Adrenal gland (tissue), 12 donors: Measurements from ENCODE around the gene SEMA6A. TPM values are rescaled to one million over a fixed set of nuclear protein-coding genes. Genes with fewer than 3 reads are reported as not detected.

Source experiments
- DNase-seq, 7 donors: peaks; one replicate each; pipeline ENCODE4 v3.0.0-alpha.2; 2019 to 2020
- H3K27ac ChIP-seq, 5 donors: fragments of 200-600 bp; sonication (generic) in 4 of 5; 1 replicate in 3 of 5; 2 replicates in 2 of 5; pipeline versions ENCODE4 v1.5.1 to v1.8.0; 2016 to 2020; ENCODE audit warnings: mild to moderate bottlenecking in 1 of 5
- H3K27me3 ChIP-seq: fragments of 200-600 bp; 2 replicates; pipeline ENCODE4 v1.8.0; 2021
- H3K36me3 ChIP-seq, 2 donors: fragments of 200-600 bp; replicated peaks in 1 of 2; 1 replicate in 1 of 2; 2 replicates in 1 of 2; pipeline versions ENCODE4 v1.5.1 to v1.8.0; 2018 to 2022
- H3K4me1 ChIP-seq, 2 donors: fragments of 200-600 bp; replicated peaks in 1 of 2; 1 replicate in 1 of 2; 2 replicates in 1 of 2; pipeline versions ENCODE4 v1.5.1 to v1.8.0; 2018 to 2021
- H3K4me3 ChIP-seq, 4 donors: fragments of 200-600 bp; sonication (generic) in 3 of 4; one replicate each; pipeline ENCODE4 v1.5.1; 2016 to 2018
- H3K9me3 ChIP-seq, 3 donors: fragments of 200-600 bp; sonication (generic) in 1 of 3; replicated peaks in 1 of 3; 1 replicate in 2 of 3; 2 replicates in 1 of 3; pipeline versions ENCODE4 v1.5.1 to v1.8.0; 2016 to 2021
- POLR2A ChIP-seq, 2 donors: fragments of 450-650 bp; IDR thresholded peaks; one replicate each; pipeline ENCODE4 v1.6.1; 2017; ENCODE audit warnings: antibody characterized with exemption in 2 of 2, mild to moderate bottlenecking in 2 of 2, moderate library complexity in 1 of 2
- WGBS, 4 donors: extraction: QIAGEN DNeasy Blood & Tissue Kit in 2 of 4; methylation state at CpG; one replicate each; pipeline versions ENCODE4 v1.1.5 to v1.1.7; 2013 to 2017; 5-methylcytosine and 5-hydroxymethylcytosine counted together
- intact Hi-C, 2 donors: fragments of 100-400 bp; cut with DNase I; formaldehyde crosslinking; loops; one replicate each; pipeline versions ENCODE4 v1.14.1 to v1.15.0; 2022 to 2023
- polyA plus RNA-seq, 3 donors: library from polyadenylated mRNA; stranded (reverse); fragments of 200-250 nt in 2 of 3; fragments of 350-450 nt in 1 of 3; fragmentation: Illumina TruSeq in 1 of 3; extraction: RNeasy Lipid Tissue Mini Kit (QIAGEN cat#74804) in 1 of 3; gene quantifications; one replicate each; pipeline ENCODE4 v1.2.3, GENCODE V29; 2013 to 2014
- total RNA-seq, 9 donors: library from RNA; depleted of rRNA in 4 of 9; stranded (reverse); fragments of >200 nt in 4 of 9; fragments of 120-200 nt in 1 of 9; fragmentation: NEBNext Ultra II Directional in 1 of 9; extraction: Animal tissue kit (Norgen Biotek cat#: 25700) in 1 of 9; gene quantifications; one replicate each; pipeline versions ENCODE4 v1.1.0 to v1.2.4, GENCODE V29; 2013 to 2023
- TF ChIP-seq, protein P1 (sequence below), 6 experiments: fragments of 450-650 bp in 4 of 6; fragments of 200-600 bp in 2 of 6; sonication (generic) in 1 of 6; IDR thresholded peaks; 1 replicate in 5 of 6; 2 replicates in 1 of 6; pipeline versions ENCODE4 v1.5.1 to v1.8.0; 2016 to 2021; ENCODE audit warnings: antibody characterized with exemption in 6 of 6, mild to moderate bottlenecking in 2 of 6, moderate library complexity in 1 of 6
- donor health status: healthy with polysubstance abuse.
- donor health status: Bipolar disorder and iron deficiency.
- donor health status: DM: yes; HTN: yes; CAD: no.
- donor health status: DM: no; HTN: no; CAD: no.
- donor health status: DM: no; HTN: no; CAD: no.
- donor health status: DM: yes; HTN: yes; CAD: no.

Gene SEMA6A
- total and polyA plus RNA-seq, 12 donors: 55.1 to 182 (median 124) TPM

- TF ChIP-seq, protein P1, sequence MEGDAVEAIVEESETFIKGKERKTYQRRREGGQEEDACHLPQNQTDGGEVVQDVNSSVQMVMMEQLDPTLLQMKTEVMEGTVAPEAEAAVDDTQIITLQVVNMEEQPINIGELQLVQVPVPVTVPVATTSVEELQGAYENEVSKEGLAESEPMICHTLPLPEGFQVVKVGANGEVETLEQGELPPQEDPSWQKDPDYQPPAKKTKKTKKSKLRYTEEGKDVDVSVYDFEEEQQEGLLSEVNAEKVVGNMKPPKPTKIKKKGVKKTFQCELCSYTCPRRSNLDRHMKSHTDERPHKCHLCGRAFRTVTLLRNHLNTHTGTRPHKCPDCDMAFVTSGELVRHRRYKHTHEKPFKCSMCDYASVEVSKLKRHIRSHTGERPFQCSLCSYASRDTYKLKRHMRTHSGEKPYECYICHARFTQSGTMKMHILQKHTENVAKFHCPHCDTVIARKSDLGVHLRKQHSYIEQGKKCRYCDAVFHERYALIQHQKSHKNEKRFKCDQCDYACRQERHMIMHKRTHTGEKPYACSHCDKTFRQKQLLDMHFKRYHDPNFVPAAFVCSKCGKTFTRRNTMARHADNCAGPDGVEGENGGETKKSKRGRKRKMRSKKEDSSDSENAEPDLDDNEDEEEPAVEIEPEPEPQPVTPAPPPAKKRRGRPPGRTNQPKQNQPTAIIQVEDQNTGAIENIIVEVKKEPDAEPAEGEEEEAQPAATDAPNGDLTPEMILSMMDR (IDR thresholded peaks at IDR 0.05): no peak
- no peak for TF ChIP-seq POLR2A (IDR thresholded peaks at IDR 0.05)
- no peaks in the 10 kb centered on the region for H3K27me3 ChIP-seq
- 77 to 93% (median 83%) methylated on average over 5 to 9 of the region's 9 CpGs for WGBS, 4 donors
- no peak for DNase-seq
- intact Hi-C loops: no loop called here
- H3K27ac ChIP-seq: peak overlapping the region in 1 of 5 donors; percentile 25
- H3K4me1 ChIP-seq: peaks cover 12% of the 10 kb centered on the region in 2 donors
- H3K9me3 ChIP-seq: no peaks in the 10 kb centered on the region
- no peaks in the 10 kb centered on the region for H3K36me3 ChIP-seq
- no peak overlapping the region for H3K4me3 ChIP-seq
These were observed 179.4 kb downstream of the SEMA6A start for GRCh38 chr5:116395226-116395625.

DNA sequence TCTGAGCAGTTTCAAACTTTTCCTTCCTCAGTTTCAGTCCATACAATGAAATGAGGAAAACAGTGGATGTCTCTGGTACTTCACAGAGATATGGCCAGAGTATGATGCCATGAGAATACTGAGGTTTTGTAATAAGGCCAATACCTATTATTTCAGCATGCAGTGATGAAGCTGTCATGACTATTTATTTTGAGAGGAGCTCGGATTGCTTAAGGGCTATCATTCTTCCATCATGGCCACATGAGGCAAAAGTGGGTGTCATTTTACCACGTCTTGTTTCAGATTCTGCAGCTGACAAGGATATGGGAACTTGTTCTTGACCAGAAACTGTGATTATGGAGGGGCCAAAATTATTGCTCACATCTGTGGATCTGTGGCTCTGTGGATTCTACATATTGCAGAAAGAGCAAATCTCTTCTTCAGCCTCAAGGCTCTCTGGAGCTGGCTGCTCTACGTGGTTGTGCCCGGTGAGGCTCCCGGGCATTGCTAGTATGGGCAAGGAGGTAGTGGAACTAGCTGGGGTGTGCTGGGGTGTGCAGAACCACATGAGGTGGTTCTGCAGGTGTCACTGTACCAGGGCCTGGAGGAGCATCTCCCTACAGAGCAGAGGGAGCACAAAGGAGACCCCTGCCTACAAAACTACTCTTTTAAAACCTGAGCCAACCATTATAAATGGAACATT lies 180.3 kb downstream of the SEMA6A start:
- no peak for TF ChIP-seq POLR2A (IDR thresholded peaks at IDR 0.05)
- TF ChIP-seq, protein P1 (IDR thresholded peaks at IDR 0.05): no peak
- WGBS, 4 donors: 81 to 95% (median 93%) methylated on average over 4 to 5 of the region's 5 CpGs
- H3K27ac ChIP-seq: no peak overlapping the region
- H3K9me3 ChIP-seq: no peaks in the 10 kb centered on the region
- intact Hi-C loops: no loop called here
- no peak overlapping the region for H3K4me3 ChIP-seq
- H3K4me1 ChIP-seq: peaks cover 12% of the 10 kb centered on the region in 2 donors
- H3K36me3 ChIP-seq: no peaks in the 10 kb centered on the region
- no peaks in the 10 kb centered on the region for H3K27me3 ChIP-seq
- no peak for DNase-seq
